ENCODE results near the gene GLCE. TPM values are rescaled to one million over a fixed set of nuclear protein-coding genes. Genes with fewer than 3 reads are reported as not detected.

The GLCE gene
- total RNA-seq, 1 donor from 2014 or later = 7.8 TPM

- DNase-seq = no peak
- no peak overlapping the region for H3K4me3 ChIP-seq
- no peaks in the 10 kb centered on the region for H3K27me3 ChIP-seq (ENCODE audit: low read depth)
- TF ChIP-seq CTCF (IDR thresholded peaks at IDR 0.05; ENCODE audit: borderline replicate concordance) = no peak
- no peaks in the 10 kb centered on the region for H3K4me1 ChIP-seq
- no peaks in the 10 kb centered on the region for H3K9me3 ChIP-seq (replicated peaks)
- no peaks in the 10 kb centered on the region for H3K36me3 ChIP-seq
- intact Hi-C loops (cut with micrococcal nuclease) = no loop called here
- no peak overlapping the region for H3K27ac ChIP-seq (replicated peaks)
Observed at GRCh38 chr15:69175536-69175935, 15.1 kb downstream of the GLCE start.

- DNase-seq = no peak
- intact Hi-C loops (cut with micrococcal nuclease) = no loop called here
- no peaks in the 10 kb centered on the region for H3K36me3 ChIP-seq
- peaks cover 4% of the 10 kb centered on the region for H3K4me1 ChIP-seq
- no peaks in the 10 kb centered on the region for H3K9me3 ChIP-seq (replicated peaks)
- H3K4me3 ChIP-seq = no peak overlapping the region
- TF ChIP-seq CTCF (IDR thresholded peaks at IDR 0.05; ENCODE audit: borderline replicate concordance) = no peak
- no peak overlapping the region for H3K27ac ChIP-seq (replicated peaks)
- H3K27me3 ChIP-seq (ENCODE audit: low read depth) = no peaks in the 10 kb centered on the region
Observed at GRCh38 chr15:69181424-69181823, 21.0 kb downstream of the GLCE start.

GRCh38 chr15:69185216-69185615 lies 24.8 kb downstream of the GLCE start:
- DNase-seq = no peak
- Histone ChIP-seq H3K4me3 (no peak overlapping the region), H3K9me3 (replicated peaks) (peaks cover 11% of the 10 kb centered on the region), H3K27me3 (ENCODE audit: low read depth) (no peaks in the 10 kb centered on the region), H3K27ac (replicated peaks) (no peak overlapping the region), H3K36me3 (no peaks in the 10 kb centered on the region), H3K4me1 (peaks cover 4% of the 10 kb centered on the region)
- intact Hi-C loops (cut with micrococcal nuclease) = no loop called here
- TF ChIP-seq CTCF (IDR thresholded peaks at IDR 0.05; ENCODE audit: borderline replicate concordance) = no peak

GRCh38 chr15:69185706-69186105 lies 25.3 kb downstream of the GLCE start:
- peaks cover 4% of the 10 kb centered on the region for H3K4me1 ChIP-seq
- no peak for DNase-seq
- peaks cover 16% of the 10 kb centered on the region for H3K9me3 ChIP-seq (replicated peaks)
- TF ChIP-seq CTCF (IDR thresholded peaks at IDR 0.05; ENCODE audit: borderline replicate concordance) = no peak
- H3K4me3 ChIP-seq = no peak overlapping the region
- no peak overlapping the region for H3K27ac ChIP-seq (replicated peaks)
- intact Hi-C loops (cut with micrococcal nuclease) = no loop called here
- H3K27me3 ChIP-seq (ENCODE audit: low read depth) = no peaks in the 10 kb centered on the region
- H3K36me3 ChIP-seq = no peaks in the 10 kb centered on the region

- Histone ChIP-seq H3K9me3 (replicated peaks) (peaks cover 21% of the 10 kb centered on the region), H3K4me1 (peaks cover 32% of the 10 kb centered on the region), H3K36me3 (no peaks in the 10 kb centered on the region), H3K27ac (replicated peaks) (no peak overlapping the region), H3K4me3 (no peak overlapping the region), H3K27me3 (ENCODE audit: low read depth) (no peaks in the 10 kb centered on the region)
- no peak for TF ChIP-seq CTCF (IDR thresholded peaks at IDR 0.05; ENCODE audit: borderline replicate concordance)
- no peak for DNase-seq
- intact Hi-C loops (cut with micrococcal nuclease) = no loop called here
Observed at GRCh38 chr15:69189157-69189556, 28.7 kb downstream of the GLCE start.

GRCh38 chr15:69190091-69190490 lies 29.7 kb downstream of the GLCE start:
- no peaks in the 10 kb centered on the region for H3K36me3 ChIP-seq
- H3K4me1 ChIP-seq = peaks cover 38% of the 10 kb centered on the region
- H3K27ac ChIP-seq (replicated peaks) = no peak overlapping the region
- peaks cover 21% of the 10 kb centered on the region for H3K9me3 ChIP-seq (replicated peaks)
- intact Hi-C loops (cut with micrococcal nuclease) = no loop called here
- no peak overlapping the region for H3K4me3 ChIP-seq
- DNase-seq = no peak
- TF ChIP-seq CTCF (IDR thresholded peaks at IDR 0.05; ENCODE audit: borderline replicate concordance) = no peak
- H3K27me3 ChIP-seq (ENCODE audit: low read depth) = no peaks in the 10 kb centered on the region
